Measurements from ENCODE around the gene PACSIN2. TPM values are rescaled to one million over a fixed set of nuclear protein-coding genes. Genes with fewer than 3 reads are reported as not detected.

PACSIN2 gene
- total and polyA plus RNA-seq, 2 of the 13 experiments (the other 11 are each of a cell fraction or from before 2014, with no cell fraction given): 54.1 to 68.8 TPM

DNA sequence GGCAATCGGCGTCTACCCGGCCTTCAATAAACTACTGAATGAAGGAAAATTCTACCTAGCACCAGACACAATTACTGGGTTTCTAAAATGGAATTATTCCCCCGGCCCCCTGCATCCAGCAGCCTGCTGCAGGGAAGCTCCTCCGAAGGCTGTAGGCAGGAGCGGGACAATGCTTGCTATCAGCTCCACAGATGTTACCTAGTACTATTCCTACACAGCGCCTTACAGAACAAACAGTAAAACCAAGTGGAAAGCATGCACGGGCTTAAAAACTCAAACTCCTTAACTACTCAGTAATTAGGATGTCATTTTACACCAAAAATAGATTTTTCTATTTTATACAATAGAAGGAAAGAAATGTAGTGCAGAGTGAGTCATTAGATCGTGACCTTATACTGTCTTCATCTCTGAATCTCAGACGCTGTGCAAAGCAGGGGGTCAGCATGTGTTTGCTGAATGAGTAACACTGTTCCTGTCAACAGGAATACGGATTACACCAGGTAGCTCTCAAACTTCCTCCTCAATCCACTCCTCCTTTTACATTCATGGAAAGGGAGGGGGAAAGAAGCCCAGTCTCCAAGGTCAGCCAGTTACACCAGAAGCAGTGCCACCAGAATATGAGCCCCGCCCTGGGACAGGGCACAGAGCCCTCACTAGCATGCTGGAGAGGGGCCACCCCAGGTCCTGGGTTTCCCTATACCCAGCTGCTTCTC is 74.9 kb downstream of the PACSIN2 start (continued):
- TF ChIP-seq, protein P1, sequence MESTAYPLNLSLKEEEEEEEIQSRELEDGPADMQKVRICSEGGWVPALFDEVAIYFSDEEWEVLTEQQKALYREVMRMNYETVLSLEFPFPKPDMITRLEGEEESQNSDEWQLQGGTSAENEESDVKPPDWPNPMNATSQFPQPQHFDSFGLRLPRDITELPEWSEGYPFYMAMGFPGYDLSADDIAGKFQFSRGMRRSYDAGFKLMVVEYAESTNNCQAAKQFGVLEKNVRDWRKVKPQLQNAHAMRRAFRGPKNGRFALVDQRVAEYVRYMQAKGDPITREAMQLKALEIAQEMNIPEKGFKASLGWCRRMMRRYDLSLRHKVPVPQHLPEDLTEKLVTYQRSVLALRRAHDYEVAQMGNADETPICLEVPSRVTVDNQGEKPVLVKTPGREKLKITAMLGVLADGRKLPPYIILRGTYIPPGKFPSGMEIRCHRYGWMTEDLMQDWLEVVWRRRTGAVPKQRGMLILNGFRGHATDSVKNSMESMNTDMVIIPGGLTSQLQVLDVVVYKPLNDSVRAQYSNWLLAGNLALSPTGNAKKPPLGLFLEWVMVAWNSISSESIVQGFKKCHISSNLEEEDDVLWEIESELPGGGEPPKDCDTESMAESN (CRISPR knock-in tag; conservative IDR thresholded peaks at IDR 0.05): no peak
- TF ChIP-seq XRCC5 (optimal IDR thresholded peaks at IDR 0.05; ENCODE audit: low read length): no peak
- TF ChIP-seq, protein P2, sequence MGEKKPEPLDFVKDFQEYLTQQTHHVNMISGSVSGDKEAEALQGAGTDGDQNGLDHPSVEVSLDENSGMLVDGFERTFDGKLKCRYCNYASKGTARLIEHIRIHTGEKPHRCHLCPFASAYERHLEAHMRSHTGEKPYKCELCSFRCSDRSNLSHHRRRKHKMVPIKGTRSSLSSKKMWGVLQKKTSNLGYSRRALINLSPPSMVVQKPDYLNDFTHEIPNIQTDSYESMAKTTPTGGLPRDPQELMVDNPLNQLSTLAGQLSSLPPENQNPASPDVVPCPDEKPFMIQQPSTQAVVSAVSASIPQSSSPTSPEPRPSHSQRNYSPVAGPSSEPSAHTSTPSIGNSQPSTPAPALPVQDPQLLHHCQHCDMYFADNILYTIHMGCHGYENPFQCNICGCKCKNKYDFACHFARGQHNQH (CRISPR knock-in tag; IDR thresholded peaks at IDR 0.05): peak; percentile 84
- TF ChIP-seq ZNF441 (CRISPR knock-in tag; IDR thresholded peaks at IDR 0.05; ENCODE audit: borderline replicate concordance): no peak
- no peak for TF ChIP-seq NCOA1 (CRISPR knock-in tag; IDR thresholded peaks at IDR 0.05)
- TF ChIP-seq, protein P3, sequence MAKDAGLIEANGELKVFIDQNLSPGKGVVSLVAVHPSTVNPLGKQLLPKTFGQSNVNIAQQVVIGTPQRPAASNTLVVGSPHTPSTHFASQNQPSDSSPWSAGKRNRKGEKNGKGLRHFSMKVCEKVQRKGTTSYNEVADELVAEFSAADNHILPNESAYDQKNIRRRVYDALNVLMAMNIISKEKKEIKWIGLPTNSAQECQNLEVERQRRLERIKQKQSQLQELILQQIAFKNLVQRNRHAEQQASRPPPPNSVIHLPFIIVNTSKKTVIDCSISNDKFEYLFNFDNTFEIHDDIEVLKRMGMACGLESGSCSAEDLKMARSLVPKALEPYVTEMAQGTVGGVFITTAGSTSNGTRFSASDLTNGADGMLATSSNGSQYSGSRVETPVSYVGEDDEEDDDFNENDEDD (CRISPR knock-in tag; IDR thresholded peaks at IDR 0.05; ENCODE audit: borderline replicate concordance): no peak; the same call in 1 of the 2 replicates
- no peak for TF ChIP-seq KLF6 (CRISPR knock-in tag; IDR thresholded peaks at IDR 0.05)
- TF ChIP-seq, protein P4, sequence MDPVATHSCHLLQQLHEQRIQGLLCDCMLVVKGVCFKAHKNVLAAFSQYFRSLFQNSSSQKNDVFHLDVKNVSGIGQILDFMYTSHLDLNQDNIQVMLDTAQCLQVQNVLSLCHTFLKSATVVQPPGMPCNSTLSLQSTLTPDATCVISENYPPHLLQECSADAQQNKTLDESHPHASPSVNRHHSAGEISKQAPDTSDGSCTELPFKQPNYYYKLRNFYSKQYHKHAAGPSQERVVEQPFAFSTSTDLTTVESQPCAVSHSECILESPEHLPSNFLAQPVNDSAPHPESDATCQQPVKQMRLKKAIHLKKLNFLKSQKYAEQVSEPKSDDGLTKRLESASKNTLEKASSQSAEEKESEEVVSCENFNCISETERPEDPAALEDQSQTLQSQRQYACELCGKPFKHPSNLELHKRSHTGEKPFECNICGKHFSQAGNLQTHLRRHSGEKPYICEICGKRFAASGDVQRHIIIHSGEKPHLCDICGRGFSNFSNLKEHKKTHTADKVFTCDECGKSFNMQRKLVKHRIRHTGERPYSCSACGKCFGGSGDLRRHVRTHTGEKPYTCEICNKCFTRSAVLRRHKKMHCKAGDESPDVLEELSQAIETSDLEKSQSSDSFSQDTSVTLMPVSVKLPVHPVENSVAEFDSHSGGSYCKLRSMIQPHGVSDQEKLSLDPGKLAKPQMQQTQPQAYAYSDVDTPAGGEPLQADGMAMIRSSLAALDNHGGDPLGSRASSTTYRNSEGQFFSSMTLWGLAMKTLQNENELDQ (CRISPR knock-in tag; IDR thresholded peaks at IDR 0.05; ENCODE audit: borderline replicate concordance): no peak
- TF ChIP-seq ZNF724P (CRISPR knock-in tag; IDR thresholded peaks at IDR 0.05; ENCODE audit: borderline replicate concordance): no peak
- TF ChIP-seq NR2F2 (IDR thresholded peaks at IDR 0.05; ENCODE audit: borderline replicate concordance, low read depth): peak; percentile 70; the same call in 1 of the 2 replicates
- TF ChIP-seq, protein P5, sequence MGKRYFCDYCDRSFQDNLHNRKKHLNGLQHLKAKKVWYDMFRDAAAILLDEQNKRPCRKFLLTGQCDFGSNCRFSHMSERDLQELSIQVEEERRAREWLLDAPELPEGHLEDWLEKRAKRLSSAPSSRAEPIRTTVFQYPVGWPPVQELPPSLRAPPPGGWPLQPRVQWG (CRISPR knock-in tag; IDR thresholded peaks at IDR 0.05; ENCODE audit: borderline replicate concordance, low read depth): no peak
- no peak for TF ChIP-seq ZNF598 (CRISPR knock-in tag; IDR thresholded peaks at IDR 0.05; ENCODE audit: borderline replicate concordance)
- TF ChIP-seq ZNF530 (CRISPR knock-in tag; IDR thresholded peaks at IDR 0.05; ENCODE audit: low read depth): no peak
- TF ChIP-seq GATAD1 (CRISPR knock-in tag; IDR thresholded peaks at IDR 0.05): 0 out of 2 replicates have a peak, but pooled peaks have one; percentile 51
- TF ChIP-seq, protein P6, sequence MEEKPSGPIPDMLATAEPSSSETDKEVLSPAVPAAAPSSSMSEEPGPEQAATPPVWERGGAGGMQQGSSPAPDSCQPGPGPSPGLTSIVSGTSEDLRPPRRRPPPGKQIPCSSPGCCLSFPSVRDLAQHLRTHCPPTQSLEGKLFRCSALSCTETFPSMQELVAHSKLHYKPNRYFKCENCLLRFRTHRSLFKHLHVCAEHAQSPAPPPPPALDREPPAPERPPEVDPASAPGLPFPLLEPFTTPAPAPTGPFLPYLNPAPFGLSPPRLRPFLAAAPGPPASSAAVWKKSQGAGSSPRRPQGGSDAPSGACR (CRISPR knock-in tag; IDR thresholded peaks at IDR 0.05): no peak
- TF ChIP-seq TP53 (CRISPR knock-in tag; conservative IDR thresholded peaks at IDR 0.05): no peak
- TF ChIP-seq KDM4B (CRISPR knock-in tag; IDR thresholded peaks at IDR 0.05): no peak
- TF ChIP-seq, protein P7, sequence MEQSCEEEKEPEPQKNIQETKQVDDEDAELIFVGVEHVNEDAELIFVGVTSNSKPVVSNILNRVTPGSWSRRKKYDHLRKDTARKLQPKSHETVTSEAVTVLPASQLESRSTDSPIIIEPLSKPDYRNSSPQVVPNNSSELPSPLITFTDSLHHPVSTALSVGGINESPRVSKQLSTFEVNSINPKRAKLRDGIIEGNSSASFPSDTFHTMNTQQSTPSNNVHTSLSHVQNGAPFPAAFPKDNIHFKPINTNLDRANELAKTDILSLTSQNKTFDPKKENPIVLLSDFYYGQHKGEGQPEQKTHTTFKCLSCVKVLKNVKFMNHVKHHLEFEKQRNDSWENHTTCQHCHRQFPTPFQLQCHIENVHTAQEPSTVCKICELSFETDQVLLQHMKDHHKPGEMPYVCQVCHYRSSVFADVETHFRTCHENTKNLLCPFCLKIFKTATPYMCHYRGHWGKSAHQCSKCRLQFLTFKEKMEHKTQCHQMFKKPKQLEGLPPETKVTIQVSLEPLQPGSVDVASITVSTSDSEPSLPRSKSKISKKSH (CRISPR knock-in tag; IDR thresholded peaks at IDR 0.05; ENCODE audit: borderline replicate concordance): no peak
- TF ChIP-seq ZNF7 (CRISPR knock-in tag; IDR thresholded peaks at IDR 0.05): no peak
- no peak for TF ChIP-seq CAMTA2 (CRISPR knock-in tag; IDR thresholded peaks at IDR 0.05; ENCODE audit: borderline replicate concordance)
